GM12878 (cell line): Measurements from ENCODE around the gene HEG1. TPM values are rescaled to one million over a fixed set of nuclear protein-coding genes. Genes with fewer than 3 reads are reported as not detected.

Experiments used
- BCL11A ChIP-seq: IDR thresholded peaks from 2 replicates; pipeline ENCODE4 v1.6.1; 2011; ENCODE audit warnings: low read depth, low read length
- BCLAF1 ChIP-seq: fragments of 450-650 bp; IDR thresholded peaks from 2 replicates; pipeline ENCODE4 v1.6.1; 2017; ENCODE audit warnings: antibody characterized with exemption, mild to moderate bottlenecking, moderate library complexity
- BHLHE40 ChIP-seq, 2 experiments: fragments of 450-650 bp in 1 of 2; IDR thresholded peaks; 2 replicates each; pipeline ENCODE4 v1.6.1; 2011 to 2017; ENCODE audit warnings: low read depth in 2 of 2, borderline replicate concordance in 1 of 2, improper control_type of control experiment in 1 of 2, low read length in 1 of 2, mild to moderate bottlenecking in 1 of 2
- DPF2 ChIP-seq: fragments of 450-650 bp; IDR thresholded peaks from 2 replicates; pipeline ENCODE4 v1.6.1; 2017; ENCODE audit warnings: mild to moderate bottlenecking
- E4F1 ChIP-seq: fragments of 450-650 bp; IDR thresholded peaks from 2 replicates; pipeline ENCODE4 v1.6.1; 2018; ENCODE audit warnings: borderline replicate concordance, mild to moderate bottlenecking; ENCODE audit not compliant: partially characterized antibody
- EED ChIP-seq: sonication (generic); IDR thresholded peaks from 2 replicates; pipeline ENCODE4 v1.6.1; 2016; ENCODE audit warnings: antibody characterized with exemption, low read depth
- ESRRA ChIP-seq: IDR thresholded peaks from 2 replicates; pipeline ENCODE4 v1.6.1; 2012; ENCODE audit warnings: mild to moderate bottlenecking, low read length, improper control_type of control experiment
- HCFC1 ChIP-seq: fragments of 150-350 bp; IDR thresholded peaks from 2 replicates; pipeline ENCODE4 v1.6.1; 2014; ENCODE audit warnings: low read length
- HDAC6 ChIP-seq: fragments of 200-600 bp; sonication (generic); IDR thresholded peaks from one replicate; pipeline ENCODE4 v1.8.0; 2017; ENCODE audit warnings: antibody characterized with exemption; ENCODE audit not compliant: unreplicated experiment
- IKZF2 ChIP-seq, 2 experiments: fragments of 450-650 bp; IDR thresholded peaks; 2 replicates each; pipeline ENCODE4 v1.6.1; 2017; ENCODE audit warnings: mild to moderate bottlenecking in 2 of 2, moderate library complexity in 2 of 2
- MEF2A ChIP-seq: IDR thresholded peaks from 2 replicates; pipeline ENCODE4 v1.6.1; 2011; ENCODE audit warnings: low read depth, mild to moderate bottlenecking, low read length, moderate library complexity; ENCODE audit not compliant: insufficient read depth
- MTA2 ChIP-seq: fragments of 450-650 bp; IDR thresholded peaks from 2 replicates; pipeline ENCODE4 v1.6.1; 2016; ENCODE audit warnings: low read depth, mild to moderate bottlenecking, moderate library complexity
- NBN ChIP-seq: fragments of 450-650 bp; IDR thresholded peaks from 2 replicates; pipeline ENCODE4 v1.6.1; 2016
- PAX8 ChIP-seq: fragments of 450-650 bp; IDR thresholded peaks from 2 replicates; pipeline ENCODE4 v1.6.1; 2017; ENCODE audit warnings: mild to moderate bottlenecking, moderate library complexity
- PBX3 ChIP-seq: IDR thresholded peaks from 2 replicates; pipeline ENCODE4 v1.6.1; 2011; ENCODE audit warnings: mild to moderate bottlenecking, low read depth, low read length, moderate library complexity; ENCODE audit not compliant: insufficient replicate concordance
- PML ChIP-seq: IDR thresholded peaks from 2 replicates; pipeline ENCODE4 v1.6.1; 2012; ENCODE audit warnings: low read length, inconsistent platforms
- POLR2AphosphoS2 ChIP-seq: IDR thresholded peaks from 2 replicates; pipeline ENCODE4 v1.6.1; 2011; ENCODE audit warnings: low read depth, mild to moderate bottlenecking, low read length, improper control_type of control experiment, moderate library complexity
- SIX5 ChIP-seq: IDR thresholded peaks from 2 replicates; pipeline ENCODE4 v1.6.1; 2011; ENCODE audit warnings: mild to moderate bottlenecking, low read depth, low read length, moderate library complexity; ENCODE audit not compliant: severe bottlenecking
- SRF ChIP-seq, 2 experiments: IDR thresholded peaks; 2 replicates each; pipeline ENCODE4 v1.6.1; 2011; ENCODE audit warnings: low read depth in 2 of 2, low read length in 2 of 2, mild to moderate bottlenecking in 1 of 2, moderate library complexity in 1 of 2
- TBL1XR1 ChIP-seq: IDR thresholded peaks from 2 replicates; pipeline ENCODE4 v1.6.1; 2012; ENCODE audit warnings: low read depth, low read length, improper control_type of control experiment
- TCF12 ChIP-seq: IDR thresholded peaks from 2 replicates; pipeline ENCODE4 v1.6.1; 2011; ENCODE audit warnings: low read depth, mild to moderate bottlenecking, low read length
- TCF7 ChIP-seq: IDR thresholded peaks from 2 replicates; pipeline ENCODE4 v1.6.1; 2014; ENCODE audit warnings: antibody characterized with exemption, borderline replicate concordance
- ZBTB33 ChIP-seq: fragments of 450-650 bp; IDR thresholded peaks from 2 replicates; pipeline ENCODE4 v1.6.1; 2017; ENCODE audit warnings: mild to moderate bottlenecking
- ZNF207 ChIP-seq: fragments of 450-650 bp; IDR thresholded peaks from 2 replicates; pipeline ENCODE4 v1.6.1; 2014; ENCODE audit warnings: antibody characterized with exemption, mild to moderate bottlenecking, borderline replicate concordance
- ZNF384 ChIP-seq: IDR thresholded peaks from 2 replicates; pipeline ENCODE4 v1.6.1; 2012; ENCODE audit warnings: low read depth, mild to moderate bottlenecking, low read length, improper control_type of control experiment, borderline replicate concordance
- polyA plus RNA-seq, 11 experiments: library from polyadenylated mRNA; depleted of rRNA in 4 of 11; unstranded in 6 of 11; stranded (reverse) in 5 of 11; fragments of >200 nt; fragmentation: Nextera tagmentation in 4 of 11; fragmentation: Illumina TruSeq in 1 of 11; extraction: Ambion mirVana in 4 of 11; extraction: Trizol in 1 of 11; gene quantifications; 1 replicate in 1 of 11; 2 replicates in 10 of 11; pipeline versions ENCODE4 v1.2.1 to v1.2.3, GENCODE V29; 2011 to 2016; ENCODE audit warnings: inconsistent platforms in 2 of 11, missing spikeins in 2 of 11, low read depth in 1 of 11
- total RNA-seq, 4 experiments: library from RNA; depleted of rRNA in 3 of 4; stranded (reverse); fragments of >200 nt in 3 of 4; fragmentation: Illumina TruSeq in 1 of 4; extraction: Trizol in 1 of 4; gene quantifications; 2 replicates each; pipeline versions ENCODE4 v1.2.1 to v1.2.3, GENCODE V29; 2013 to 2021

The HEG1 gene
- total and polyA plus RNA-seq, 10 of the 15 experiments (the other 5 are each of a cell fraction or from before 2014, with no cell fraction given): 2.2 to 32.1 (median 7.6) TPM

GRCh38 chr3:125035217-125035616 is 20.6 kb downstream of the HEG1 start (continued):
- no peak for TF ChIP-seq ESRRA
- peak; percentile 68; the same call in 1 of the 2 replicates for TF ChIP-seq ZNF384
- peak; percentile 74 for TF ChIP-seq MEF2A
- no peak for TF ChIP-seq PBX3
- TF ChIP-seq PML: peak; percentile 80
- no peak for TF ChIP-seq SIX5
- TF ChIP-seq BCLAF1: no peak
- no peak for TF ChIP-seq BHLHE40 (IDR thresholded peaks at IDR 0.05; ENCODE audit: borderline replicate concordance in 1 of 2, low read depth in 2 of 2, low read length in 1 of 2)
- peak; percentile 84 to 91 for TF ChIP-seq IKZF2 (IDR thresholded peaks at IDR 0.05)
- no peak for TF ChIP-seq HCFC1
- no peak for TF ChIP-seq EED
- no peak for TF ChIP-seq HDAC6
- TF ChIP-seq E4F1: no peak
- 0 out of 2 replicates have a peak, but pooled peaks have one; percentile 47 for TF ChIP-seq TBL1XR1
- TF ChIP-seq PAX8: no peak
- TF ChIP-seq TCF12: peak; percentile 66; the same call in 1 of the 2 replicates
- peak; percentile 67; the same call in 1 of the 2 replicates for TF ChIP-seq BCL11A
- peak; percentile 83 for TF ChIP-seq NBN
- TF ChIP-seq MTA2: peak; percentile 78; the same call in 1 of the 2 replicates
- TF ChIP-seq POLR2AphosphoS2: no peak
- no peak for TF ChIP-seq SRF (IDR thresholded peaks at IDR 0.05; ENCODE audit: low read depth in 2 of 2, low read length in 2 of 2)
- TF ChIP-seq ZNF207: no peak
- peak; percentile 67; the same call in 1 of the 2 replicates for TF ChIP-seq TCF7
- no peak for TF ChIP-seq DPF2
- TF ChIP-seq ZBTB33: no peak
